GM12864 (cell line): ENCODE data around the gene NOX3.

ENCODE experiments used
- DNase-seq: peaks from one replicate; pipeline ENCODE4 v3.0.0-alpha.2; 2011; ENCODE audit warnings: low read depth
- H3K4me3 ChIP-seq: 2 replicates; pipeline ENCODE4 v1.5.1; 2011; ENCODE audit warnings: mild to moderate bottlenecking, low read depth, low read length, control low read depth
- CTCF ChIP-seq: IDR thresholded peaks from 2 replicates; pipeline ENCODE4 v1.5.1; 2011; ENCODE audit warnings: low read depth, mild to moderate bottlenecking, moderate library complexity, low read length, control low read depth, inconsistent platforms; ENCODE audit errors: missing control alignments

NOX3 gene

DNA sequence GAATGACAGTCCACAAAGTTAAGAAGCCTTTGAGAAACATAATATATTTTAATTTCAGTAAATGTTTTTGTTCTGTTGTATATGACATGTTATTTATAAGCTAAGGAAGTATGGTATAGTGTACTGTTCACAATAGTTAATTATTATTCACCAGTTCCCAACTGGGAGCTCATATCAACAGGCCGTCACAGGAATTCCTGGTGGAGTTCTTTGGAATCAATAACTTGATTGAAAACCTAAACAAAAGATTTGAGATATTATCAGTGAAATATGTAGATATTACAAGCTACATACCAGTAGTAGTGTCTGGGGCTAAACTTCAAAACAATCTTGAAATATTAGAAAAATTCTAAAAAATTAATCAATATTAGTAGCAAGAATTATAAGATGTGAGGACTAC is 60.3 kb downstream of the NOX3 start:
- no peak for DNase-seq
- no peak for TF ChIP-seq CTCF
- no peak overlapping the region for H3K4me3 ChIP-seq

GRCh38 chr6:155389130-155389529 is 66.5 kb downstream of the NOX3 start:
- TF ChIP-seq CTCF = no peak
- no peak for DNase-seq
- H3K4me3 ChIP-seq = no peak overlapping the region

DNA sequence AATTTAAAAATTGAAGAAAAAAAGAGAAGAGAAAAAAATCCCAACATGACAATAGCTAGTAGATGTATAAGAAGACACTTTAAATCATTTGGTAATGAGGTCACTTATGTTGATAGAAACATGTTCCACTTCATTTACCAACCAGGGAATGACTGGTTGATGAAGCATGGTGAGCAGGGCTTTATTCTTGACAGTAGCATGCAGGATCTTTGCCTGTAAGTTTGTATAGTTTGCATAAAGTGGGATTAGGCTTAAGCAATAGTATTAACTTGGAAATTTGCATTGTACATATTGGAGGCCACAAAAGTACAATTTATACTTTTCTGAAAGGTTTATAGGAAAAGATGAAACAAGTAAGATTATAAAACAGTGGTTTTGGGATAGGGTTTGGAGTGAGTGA is 67.0 kb downstream of the NOX3 start:
- no peak overlapping the region for H3K4me3 ChIP-seq
- TF ChIP-seq CTCF = no peak
- no peak for DNase-seq

DNA sequence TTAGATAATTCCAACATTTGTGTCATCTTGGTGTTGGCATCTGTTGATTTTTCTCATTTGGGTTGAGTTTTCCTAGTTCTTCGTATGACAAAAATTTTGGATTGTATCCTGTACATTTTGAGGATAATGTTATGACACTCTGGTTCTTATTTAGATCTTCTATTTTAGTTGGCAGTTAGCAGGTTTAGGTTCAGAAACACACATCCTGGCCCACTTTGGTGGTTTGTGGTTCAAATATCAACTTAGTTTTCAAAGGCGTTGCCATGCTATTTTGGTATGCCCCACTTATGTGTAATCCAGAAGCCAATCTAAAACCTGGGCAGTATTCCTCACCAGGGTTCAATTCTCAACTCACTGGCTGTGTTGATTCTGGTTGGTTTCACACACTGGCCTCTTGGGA is 68.2 kb downstream of the NOX3 start:
- TF ChIP-seq CTCF = no peak
- no peak overlapping the region for H3K4me3 ChIP-seq
- DNase-seq = no peak

DNA sequence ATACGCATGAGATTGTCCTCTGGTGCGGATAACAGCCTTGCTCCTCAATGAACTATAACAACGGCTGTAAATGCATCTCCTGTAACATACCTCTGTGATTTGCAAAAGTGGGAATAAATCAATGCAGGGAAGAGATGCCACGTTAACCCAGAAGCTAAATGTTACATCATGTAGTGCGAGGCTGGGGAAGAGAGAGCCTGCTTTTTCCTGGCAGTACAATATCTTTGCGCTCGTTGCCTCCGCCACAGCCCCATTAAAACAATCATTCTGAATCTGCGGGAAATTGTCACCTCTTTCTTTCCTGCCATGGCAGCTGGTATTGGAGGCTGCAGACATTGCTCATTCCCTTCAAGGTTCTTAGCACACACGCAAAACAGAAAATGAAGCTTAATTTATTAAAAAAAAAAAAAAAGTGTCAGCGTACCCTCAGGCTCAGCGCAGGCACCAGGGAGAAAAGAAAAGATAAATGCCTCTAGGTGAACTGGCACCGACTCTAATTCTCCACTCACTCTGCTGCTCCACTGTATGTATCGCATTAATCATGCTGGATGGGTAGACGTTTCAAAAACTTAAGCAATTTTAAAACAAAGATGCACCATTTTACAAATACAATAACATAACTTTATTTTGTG is 71.2 kb downstream of the NOX3 start:
- TF ChIP-seq CTCF = no peak
- H3K4me3 ChIP-seq = no peak overlapping the region
- no peak for DNase-seq

DNA sequence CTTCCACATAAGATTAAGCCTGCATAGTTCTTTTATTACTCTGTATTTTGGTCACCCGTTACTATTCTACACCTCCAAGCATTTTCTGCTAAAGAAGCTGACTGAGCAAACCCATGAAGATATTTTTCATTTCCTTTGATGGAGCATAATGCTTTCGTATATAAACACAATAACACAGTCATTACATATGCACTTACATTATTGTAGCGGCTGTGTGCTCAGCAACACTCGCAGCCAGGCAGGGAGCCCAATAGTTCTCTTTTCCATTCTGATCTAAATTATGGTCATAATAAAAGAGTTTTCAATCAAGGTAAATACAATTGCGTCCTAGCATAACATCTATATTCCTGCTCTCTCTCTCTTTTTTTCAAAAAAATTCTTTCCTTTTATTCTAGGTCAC is 71.7 kb downstream of the NOX3 start:
- no peak for TF ChIP-seq CTCF
- DNase-seq = no peak
- no peak overlapping the region for H3K4me3 ChIP-seq

DNA sequence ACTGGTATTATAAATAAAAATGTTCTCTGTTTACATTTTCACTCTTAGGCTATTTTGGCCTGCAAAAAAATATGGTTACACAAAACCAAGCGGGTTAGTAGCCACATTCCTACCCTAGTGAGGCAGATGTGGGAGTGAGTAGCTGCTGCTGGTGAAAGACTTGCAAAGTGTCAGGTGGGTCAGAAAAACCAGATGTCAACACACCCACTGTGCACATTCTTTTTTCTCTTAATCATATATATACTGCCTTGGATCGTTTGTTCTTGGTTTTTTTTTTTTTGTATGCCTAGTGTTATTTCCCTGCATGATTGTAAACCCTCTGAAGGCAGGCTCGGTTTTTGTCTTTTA is 73.3 kb downstream of the NOX3 start:
- no peak for TF ChIP-seq CTCF
- no peak overlapping the region for H3K4me3 ChIP-seq
- DNase-seq = no peak
